ENCODE measurements around the gene ULK4. TPM values are rescaled to one million over a fixed set of nuclear protein-coding genes. Genes with fewer than 3 reads are reported as not detected.

The ULK4 gene
- total and polyA plus RNA-seq, 2 of the 4 experiments (the other 2 are of a cell fraction): 2.7 to 5.0 TPM

GRCh38 chr3:41507336-41508062 lies 454.4 kb downstream of the ULK4 start:
- Histone ChIP-seq H3K9ac (ENCODE audit: low read depth, low read length) (no peak overlapping the region), H3K79me1 (ENCODE audit: low read depth in 1 of 2, low read length in 2 of 2) (no peaks in the 10 kb centered on the region), H4K20me1 (ENCODE audit: insufficient read depth, low read length) (no peaks in the 10 kb centered on the region), H3K23ac (ENCODE audit: low read depth, low read length) (no peak overlapping the region), H3K56ac (ENCODE audit: extremely low read depth, insufficient read depth, low read length) (no peak overlapping the region), H3K27me3 (ENCODE audit: control insufficient read depth, insufficient read depth, low read length) (no peaks in the 10 kb centered on the region), H2AK5ac (ENCODE audit: low read depth, low read length) (no peak overlapping the region), H3K14ac (replicated peaks; ENCODE audit: low read depth, low read length) (no peak overlapping the region), H4K91ac (ENCODE audit: insufficient read depth, low read depth, low read length) (no peak overlapping the region), H3K9me1 (ENCODE audit: insufficient read depth, low read length) (no peaks in the 10 kb centered on the region), H2BK5ac (ENCODE audit: low read depth, low read length, poor library complexity, severe bottlenecking) (no peak overlapping the region), H4K8ac (ENCODE audit: low read depth in 2 of 2, low read length in 2 of 2) (no peak overlapping the region), H3K4me3 (ENCODE audit: insufficient read depth, low read depth, low read length) (no peak overlapping the region), H2BK15ac (ENCODE audit: low read depth, low read length) (no peak overlapping the region), H2BK20ac (ENCODE audit: low read depth, low read length) (no peak overlapping the region), H4K5ac (ENCODE audit: low read depth, low read length) (no peak overlapping the region), H3K4ac (ENCODE audit: low read depth, low read length) (no peak overlapping the region), H3K18ac (ENCODE audit: low read depth, low read length) (no peak overlapping the region), H3K36me3 (ENCODE audit: control insufficient read depth, insufficient read depth, low read length) (no peaks in the 10 kb centered on the region), H3K4me2 (ENCODE audit: low read depth, low read length) (no peak overlapping the region), H3K4me1 (ENCODE audit: control insufficient read depth, insufficient read depth, low read length) (no peaks in the 10 kb centered on the region), H3K27ac (ENCODE audit: insufficient read depth, low read length) (no peak overlapping the region), H3K9me3 (ENCODE audit: control insufficient read depth, insufficient read depth, low read length) (no peaks in the 10 kb centered on the region), H2AK9ac (replicated peaks; ENCODE audit: low read depth, low read length, poor library complexity) (no peak overlapping the region), H2BK120ac (ENCODE audit: low read depth, low read length) (no peak overlapping the region), H2AFZ (replicated peaks; ENCODE audit: low read length, poor library complexity) (no peak overlapping the region)
- CTCF ChIA-PET: no interaction called here
- ATAC-seq (ENCODE audit: low read depth) (no peak), DNase-seq (no peak)
- no CpG with 5 or more reads among the region's 2 CpGs for WGBS, 2 experiments (ENCODE audit: extremely low coverage in 2 of 2, insufficient read length in 1 of 2)
- intact Hi-C loops (cut with micrococcal nuclease) (no loop called here), in situ Hi-C loops (cut with MboI; ENCODE audit: low sequenced_read_pairs) (no loop called here), dilution Hi-C loops (cut with HindIII; ENCODE audit: low sequenced_read_pairs, unreplicated experiment) (no loop called here)
- BruUV-seq (replicated peaks): no TSS peak
- POLR2A ChIA-PET (ENCODE audit: unreplicated experiment): no interaction called here
- TF ChIP-seq FOS (IDR thresholded peaks at IDR 0.05; ENCODE audit: low read depth, low read length): no peak
- no peak for TF ChIP-seq MAFK (IDR thresholded peaks at IDR 0.05; ENCODE audit: low read depth, low read length)
- TF ChIP-seq CEBPB (IDR thresholded peaks at IDR 0.05; ENCODE audit: low read depth, low read length): no peak
- TF ChIP-seq ELK1 (IDR thresholded peaks at IDR 0.05; ENCODE audit: borderline replicate concordance, low read depth, low read length): no peak
- no peak for TF ChIP-seq USF2 (IDR thresholded peaks at IDR 0.05; ENCODE audit: low read depth, low read length)
- TF ChIP-seq MAZ (IDR thresholded peaks at IDR 0.05; ENCODE audit: borderline replicate concordance, low read depth, low read length): no peak
- TF ChIP-seq POLR2A (IDR thresholded peaks at IDR 0.05; ENCODE audit: low read depth, low read length): no peak
- TF ChIP-seq BHLHE40 (IDR thresholded peaks at IDR 0.05; ENCODE audit: low read depth, low read length): no peak
- no peak for TF ChIP-seq RFX5 (IDR thresholded peaks at IDR 0.05; ENCODE audit: low read depth, low read length)
- no peak for TF ChIP-seq SMC3 (IDR thresholded peaks at IDR 0.05; ENCODE audit: low read depth, low read length)
- TF ChIP-seq CTCF (conservative IDR thresholded peaks at IDR 0.05; ENCODE audit: low read depth, low read length): no peak
- no peak for TF ChIP-seq MXI1 (IDR thresholded peaks at IDR 0.05; ENCODE audit: borderline replicate concordance, low read depth, low read length)
- TF ChIP-seq RCOR1 (IDR thresholded peaks at IDR 0.05; ENCODE audit: insufficient replicate concordance, low read length): no peak
- TF ChIP-seq RAD21 (IDR thresholded peaks at IDR 0.05; ENCODE audit: low read length): no peak
- no peak for TF ChIP-seq NFE2L2 (IDR thresholded peaks at IDR 0.05; ENCODE audit: low read depth, low read length)
- TF ChIP-seq CHD1 (IDR thresholded peaks at IDR 0.05; ENCODE audit: low read depth, low read length): no peak
